ENCODE results near the gene CYP3A7.

DNA sequence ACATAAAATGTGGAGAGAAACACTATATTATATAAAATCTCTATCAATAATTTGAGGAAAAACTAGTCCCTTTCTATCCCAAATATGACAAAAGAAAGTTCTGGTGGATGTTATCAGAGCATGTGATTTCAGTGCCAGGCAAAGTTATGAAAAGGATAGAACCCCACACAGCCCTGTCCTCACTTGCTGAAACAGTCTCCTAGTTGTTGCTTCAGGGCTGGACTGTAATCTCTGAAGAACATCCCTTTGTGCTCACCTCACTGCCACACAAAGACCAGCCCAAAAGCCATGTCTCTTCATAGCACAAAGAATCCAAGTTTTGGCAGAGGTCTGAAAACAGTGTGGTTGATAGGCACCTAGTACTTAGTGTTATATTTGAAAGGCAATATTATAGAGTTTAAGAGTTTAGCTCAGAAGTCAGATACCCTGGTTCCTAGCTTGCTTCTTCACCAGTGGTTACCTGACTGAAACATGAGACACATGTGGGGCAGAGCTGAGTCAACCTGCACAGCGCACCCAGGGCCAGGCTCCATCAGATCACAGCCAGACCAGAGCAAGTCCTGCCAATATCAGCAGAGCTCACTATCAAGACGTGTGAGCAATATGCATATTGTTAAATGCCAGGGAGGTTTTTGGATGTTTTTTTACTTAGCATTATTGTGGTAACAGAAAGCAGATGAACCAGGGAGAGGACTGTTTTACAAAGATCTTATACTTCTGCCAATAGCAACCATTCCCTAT lies 25.0 kb downstream of the CYP3A7 start:
- TF ChIP-seq POLR2AphosphoS5 (IDR thresholded peaks at IDR 0.05; ENCODE audit: borderline replicate concordance, low read depth, low read length) (no peak), EZH2 (IDR thresholded peaks at IDR 0.05) (no peak), FOXP2 (optimal IDR thresholded peaks at IDR 0.05; ENCODE audit: control extremely low read depth, extremely low read length, insufficient read depth) (no peak)
